B cell (primary cell): Measurements from ENCODE around the gene MVK. TPM values are rescaled to one million over a fixed set of nuclear protein-coding genes. Genes with fewer than 3 reads are reported as not detected.

Experiments
- ATAC-seq: fragments of 200-7000 bp; cut with Tn5 transposase; one replicate; pipeline ENCODE4 v1.10.0; 2021; ENCODE audit warnings: low read depth, mild to moderate bottlenecking, moderate number of reproducible peaks, moderate library complexity
- CTCF ChIA-PET: fragments of 350-600 bp; sonication (Branson Sonifier 250); formaldehyde crosslinking; loops from one replicate; lab custom pipeline; 2021; ENCODE audit warnings: antibody characterized with exemption, inconsistent platforms; lab: Charles Lee
- POLR2A ChIA-PET: fragments of 350-600 bp; sonication (Branson Sonifier 250); formaldehyde crosslinking; loops from one replicate; lab custom pipeline; 2021; ENCODE audit warnings: antibody characterized with exemption; lab: Charles Lee
- DNase-seq: peaks from one replicate; pipeline ENCODE4 v3.0.0; 2013
- H2AFZ ChIP-seq: 2 replicates; pipeline ENCODE4 v1.6.1; 2012; ENCODE audit warnings: mild to moderate bottlenecking, low read depth, low read length; ENCODE audit not compliant: insufficient read depth, poor library complexity, severe bottlenecking
- H3K27ac ChIP-seq, 2 donors: 1 replicate in 1 of 2; 2 replicates in 1 of 2; pipeline ENCODE4 v1.5.1; 2012 to 2013; ENCODE audit warnings: low read length in 2 of 2, mild to moderate bottlenecking in 2 of 2, moderate library complexity in 1 of 2
- H3K27me3 ChIP-seq, 4 experiments: fragments of 200-600 bp in 1 of 4; sonication (generic) in 1 of 4; replicated peaks in 1 of 4; 1 replicate in 2 of 4; 2 replicates in 2 of 4; pipeline versions ENCODE4 v1.6.1 to v1.7.0; 2013 to 2016; ENCODE audit warnings: low read length in 3 of 4, mild to moderate bottlenecking in 2 of 4, mixed read lengths in 1 of 4, moderate library complexity in 1 of 4; ENCODE audit not compliant: insufficient read depth in 4 of 4, control insufficient read depth in 3 of 4; ENCODE audit errors: control extremely low read depth in 1 of 4
- H3K36me3 ChIP-seq, 2 experiments: replicated peaks in 1 of 2; 1 replicate in 1 of 2; 2 replicates in 1 of 2; pipeline versions ENCODE4 v1.6.1 to v1.7.1; 2013; ENCODE audit warnings: low read length in 1 of 2; ENCODE audit not compliant: insufficient read depth in 2 of 2, control insufficient read depth in 1 of 2; ENCODE audit errors: control extremely low read depth in 1 of 2, extremely low read depth in 1 of 2
- H3K4me1 ChIP-seq, 2 donors: fragments of 200-600 bp in 1 of 2; sonication (generic) in 1 of 2; 1 replicate in 1 of 2; 2 replicates in 1 of 2; pipeline versions ENCODE4 v1.5.1 to v1.6.1; 2013 to 2017; ENCODE audit warnings: low read length in 2 of 2; ENCODE audit not compliant: control insufficient read depth in 2 of 2, insufficient read depth in 2 of 2
- H3K4me2 ChIP-seq: replicated peaks from 2 replicates; pipeline ENCODE3; 2012; ENCODE audit warnings: mild to moderate bottlenecking, low read depth, low read length; ENCODE audit not compliant: poor library complexity, severe bottlenecking
- H3K4me3 ChIP-seq, 5 experiments: fragments of 200-600 bp in 1 of 5; sonication (generic) in 1 of 5; 1 replicate in 3 of 5; 2 replicates in 2 of 5; pipeline versions ENCODE4 v1.5.1 to v1.7.0; 2011 to 2016; ENCODE audit warnings: low read length in 4 of 5, mild to moderate bottlenecking in 4 of 5, low read depth in 2 of 5, control low read depth in 1 of 5, moderate library complexity in 1 of 5; ENCODE audit not compliant: insufficient read depth in 1 of 5; ENCODE audit errors: control extremely low read depth in 1 of 5, extremely low read depth in 1 of 5
- H3K79me2 ChIP-seq: fragments of 200-600 bp; sonication (generic); one replicate; pipeline ENCODE4 v1.6.0; 2016; ENCODE audit warnings: low read length; ENCODE audit not compliant: control insufficient read depth, insufficient read depth
- H3K9ac ChIP-seq: fragments of 200-600 bp; sonication (generic); 2 replicates; pipeline ENCODE4 v1.6.1; 2017; ENCODE audit warnings: mild to moderate bottlenecking, low read length, moderate library complexity
- H3K9me3 ChIP-seq, 3 donors: one replicate each; pipeline versions ENCODE4 v1.6.1 to v1.7.1; 2013; ENCODE audit warnings: low read length in 2 of 3; ENCODE audit not compliant: control insufficient read depth in 2 of 3, insufficient read depth in 1 of 3; ENCODE audit errors: control extremely low read depth in 1 of 3
- H4K20me1 ChIP-seq: 2 replicates; pipeline ENCODE4 v1.6.0; 2012; ENCODE audit warnings: mild to moderate bottlenecking, low read length; ENCODE audit not compliant: insufficient read depth, control insufficient read depth, poor library complexity, severe bottlenecking
- H3K27ac Mint-ChIP-seq: one replicate; pipeline ENCODE4 v1.8.0; 2021; ENCODE audit warnings: mixed read lengths
- H3K27me3 Mint-ChIP-seq: one replicate; pipeline ENCODE4 v1.8.0; 2021; ENCODE audit warnings: mixed read lengths
- H3K4me1 Mint-ChIP-seq: one replicate; pipeline ENCODE4 v1.8.0; 2021; ENCODE audit warnings: mixed read lengths
- H3K4me3 Mint-ChIP-seq: one replicate; pipeline ENCODE4 v1.8.0; 2021; ENCODE audit warnings: mixed read lengths
- H3K9me3 Mint-ChIP-seq: one replicate; pipeline ENCODE4 v1.8.0; 2022; ENCODE audit warnings: mixed read lengths; ENCODE audit not compliant: insufficient read depth
- EZH2 ChIP-seq: IDR thresholded peaks from 2 replicates; pipeline ENCODE4 v1.6.1; 2012; ENCODE audit warnings: borderline replicate concordance, low read depth, mild to moderate bottlenecking, moderate library complexity, low read length; ENCODE audit not compliant: insufficient read depth, poor library complexity, severe bottlenecking
- WGBS: methylation state at CpG from one replicate; pipeline ENCODE4 v1.1.5; 2013; ENCODE audit warnings: missing lambda C conversion rate; ENCODE audit not compliant: insufficient coverage; 5-methylcytosine and 5-hydroxymethylcytosine counted together
- intact Hi-C: fragments of 100-400 bp; cut with micrococcal nuclease; formaldehyde crosslinking; loops from one replicate; pipeline ENCODE4 v1.10.0; 2022
- polyA plus RNA-seq: library from polyadenylated mRNA; depleted of rRNA; stranded (reverse); fragments of >200 nt; gene quantifications from 2 replicates; pipeline ENCODE4 v1.2.3, GENCODE V29; 2012
- total RNA-seq, 2 donors: library from RNA; stranded (reverse); fragments of 120-200 nt in 1 of 2; gene quantifications; 1 replicate in 1 of 2; 2 replicates in 1 of 2; pipeline versions ENCODE4 v1.2.3 to v1.2.4, GENCODE V29; 2013 to 2022
- TF ChIP-seq, protein P1 (sequence below): fragments of 200-600 bp; IDR thresholded peaks from one replicate; pipeline ENCODE4 v1.8.0; 2022; ENCODE audit warnings: antibody characterized with exemption, mild to moderate bottlenecking

MVK gene
- total and polyA plus RNA-seq, 2 donors (not counting 1 experiment from before 2014, with no cell fraction given), result 12.1 to 12.5 TPM

DNA sequence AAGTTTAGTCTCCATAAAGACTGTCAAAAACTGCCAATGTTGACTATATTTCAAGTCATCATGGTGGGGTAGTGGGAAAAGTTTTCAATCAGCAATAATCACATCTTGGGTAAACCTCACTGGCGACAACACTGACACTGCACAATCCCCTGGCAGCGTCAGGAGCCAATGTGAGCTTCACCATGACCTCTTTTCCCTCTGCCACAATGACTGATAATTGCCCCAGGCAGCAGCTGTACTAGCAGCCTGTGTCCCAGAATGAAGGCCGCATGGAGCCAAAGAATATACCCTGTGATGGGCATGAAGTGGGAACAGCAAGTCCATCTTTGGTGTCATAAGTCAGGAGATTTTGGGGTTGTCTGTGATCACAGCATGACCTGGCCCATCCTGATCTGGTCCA is 5.6 kb upstream of the MVK start:
- DNase-seq (no peak), ATAC-seq (no peak)
- Histone ChIP-seq H3K27me3 (no peaks in the 10 kb centered on the region), H3K9me3 (peaks cover 0 to 7% (median 0%) of the 10 kb centered on the region in 3 donors), H2AFZ (no peak overlapping the region), H3K4me2 (no peak overlapping the region), H3K36me3 (peaks cover 0 to 28% of the 10 kb centered on the region in 2 experiments), H3K79me2 (peaks cover 3% of the 10 kb centered on the region), H3K9ac (no peak overlapping the region), H3K27ac (no peak overlapping the region), H4K20me1 (no peaks in the 10 kb centered on the region), H3K4me1 (peaks cover 6 to 9% of the 10 kb centered on the region in 2 donors), H3K4me3 (no peak overlapping the region)
- Mint-ChIP-seq H3K4me1 (peaks cover 11% of the 10 kb centered on the region), H3K27me3 (no peaks in the 10 kb centered on the region), H3K4me3 (no peak overlapping the region), H3K27ac (no peak overlapping the region), H3K9me3 (no peaks in the 10 kb centered on the region)
- ChIA-PET CTCF (no interaction called here), POLR2A (no interaction called here)
- intact Hi-C loops, result no loop called here
- no peak for TF ChIP-seq EZH2
- TF ChIP-seq, protein P1, sequence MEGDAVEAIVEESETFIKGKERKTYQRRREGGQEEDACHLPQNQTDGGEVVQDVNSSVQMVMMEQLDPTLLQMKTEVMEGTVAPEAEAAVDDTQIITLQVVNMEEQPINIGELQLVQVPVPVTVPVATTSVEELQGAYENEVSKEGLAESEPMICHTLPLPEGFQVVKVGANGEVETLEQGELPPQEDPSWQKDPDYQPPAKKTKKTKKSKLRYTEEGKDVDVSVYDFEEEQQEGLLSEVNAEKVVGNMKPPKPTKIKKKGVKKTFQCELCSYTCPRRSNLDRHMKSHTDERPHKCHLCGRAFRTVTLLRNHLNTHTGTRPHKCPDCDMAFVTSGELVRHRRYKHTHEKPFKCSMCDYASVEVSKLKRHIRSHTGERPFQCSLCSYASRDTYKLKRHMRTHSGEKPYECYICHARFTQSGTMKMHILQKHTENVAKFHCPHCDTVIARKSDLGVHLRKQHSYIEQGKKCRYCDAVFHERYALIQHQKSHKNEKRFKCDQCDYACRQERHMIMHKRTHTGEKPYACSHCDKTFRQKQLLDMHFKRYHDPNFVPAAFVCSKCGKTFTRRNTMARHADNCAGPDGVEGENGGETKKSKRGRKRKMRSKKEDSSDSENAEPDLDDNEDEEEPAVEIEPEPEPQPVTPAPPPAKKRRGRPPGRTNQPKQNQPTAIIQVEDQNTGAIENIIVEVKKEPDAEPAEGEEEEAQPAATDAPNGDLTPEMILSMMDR, result no peak
- WGBS, result 95% methylated on average over 3 of the region's 3 CpGs

DNA sequence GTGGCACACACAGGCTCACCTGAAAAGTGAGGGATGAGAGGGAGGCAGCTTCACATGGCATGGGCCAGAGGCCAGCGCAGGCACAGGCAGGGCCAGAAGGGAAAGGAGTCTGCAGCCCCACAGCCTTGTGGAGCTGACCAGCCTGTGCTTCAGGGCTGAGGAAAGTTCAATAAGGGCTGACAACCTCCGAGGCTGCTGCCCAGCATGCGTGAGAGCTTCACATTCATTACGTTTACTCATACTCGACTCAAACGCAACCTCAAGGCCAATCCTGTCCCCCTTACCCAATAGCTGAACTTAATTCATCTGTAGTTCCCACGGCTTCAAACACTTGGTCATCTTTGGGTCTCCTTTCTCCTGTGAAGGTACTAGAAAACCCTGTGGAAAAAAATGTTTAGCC is 5.1 kb upstream of the MVK start:
- TF ChIP-seq EZH2, result no peak
- TF ChIP-seq, protein P1, result no peak
- DNase-seq (no peak), ATAC-seq (no peak)
- Histone ChIP-seq H3K4me3 (no peak overlapping the region), H3K36me3 (peaks cover 0 to 26% of the 10 kb centered on the region in 2 experiments), H2AFZ (no peak overlapping the region), H3K9me3 (peaks cover 0 to 2% (median 0%) of the 10 kb centered on the region in 3 donors), H3K4me2 (no peak overlapping the region), H3K9ac (no peak overlapping the region), H3K4me1 (peaks cover 6 to 11% of the 10 kb centered on the region in 2 donors), H3K27ac (no peak overlapping the region), H3K79me2 (peaks cover 3% of the 10 kb centered on the region), H4K20me1 (no peaks in the 10 kb centered on the region), H3K27me3 (no peaks in the 10 kb centered on the region)
- no peak overlapping the region for H3K27ac Mint-ChIP-seq
- H3K9me3 Mint-ChIP-seq, result no peaks in the 10 kb centered on the region
- CTCF ChIA-PET, result no interaction called here
- WGBS, result 89% methylated on average over 7 of the region's 7 CpGs
- H3K4me3 Mint-ChIP-seq, result no peak overlapping the region
- POLR2A ChIA-PET, result no interaction called here
- no peaks in the 10 kb centered on the region for H3K27me3 Mint-ChIP-seq
- H3K4me1 Mint-ChIP-seq, result peaks cover 15% of the 10 kb centered on the region
- intact Hi-C loops, result no loop called here
